ENCODE measurements around the gene ST8SIA5.

DNA sequence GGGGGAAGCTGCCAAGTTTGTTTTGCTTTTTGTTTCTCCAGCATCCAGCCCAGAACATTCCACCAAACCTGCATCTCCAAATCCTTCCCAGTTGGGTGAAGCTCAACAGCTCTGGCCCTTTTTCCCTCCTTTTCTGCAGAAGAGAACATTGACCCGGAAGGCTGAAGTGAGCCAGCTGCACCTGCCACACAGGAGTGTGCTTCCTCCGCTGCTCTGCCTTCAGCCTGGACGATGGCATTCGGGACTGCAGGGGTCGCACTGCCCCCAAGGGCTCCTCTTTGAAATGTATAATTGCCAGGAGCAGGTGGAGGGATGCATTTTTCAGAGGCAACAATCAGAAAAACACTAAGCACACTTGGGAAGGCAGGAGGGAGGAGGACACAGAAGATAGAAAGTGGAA, 41.8 kb downstream of the ST8SIA5 start:
- TF ChIP-seq POLR2A (IDR thresholded peaks at IDR 0.05; ENCODE audit: low read depth, low read length) = no peak
- no peak for TF ChIP-seq BRCA1 (IDR thresholded peaks at IDR 0.05; ENCODE audit: low read depth, low read length)
- TF ChIP-seq CHD2 (IDR thresholded peaks at IDR 0.05; ENCODE audit: borderline replicate concordance, low read depth, low read length) = no peak
- TF ChIP-seq NFIC (IDR thresholded peaks at IDR 0.05; ENCODE audit: low read depth, low read length) = no peak
- TF ChIP-seq, protein P1, sequence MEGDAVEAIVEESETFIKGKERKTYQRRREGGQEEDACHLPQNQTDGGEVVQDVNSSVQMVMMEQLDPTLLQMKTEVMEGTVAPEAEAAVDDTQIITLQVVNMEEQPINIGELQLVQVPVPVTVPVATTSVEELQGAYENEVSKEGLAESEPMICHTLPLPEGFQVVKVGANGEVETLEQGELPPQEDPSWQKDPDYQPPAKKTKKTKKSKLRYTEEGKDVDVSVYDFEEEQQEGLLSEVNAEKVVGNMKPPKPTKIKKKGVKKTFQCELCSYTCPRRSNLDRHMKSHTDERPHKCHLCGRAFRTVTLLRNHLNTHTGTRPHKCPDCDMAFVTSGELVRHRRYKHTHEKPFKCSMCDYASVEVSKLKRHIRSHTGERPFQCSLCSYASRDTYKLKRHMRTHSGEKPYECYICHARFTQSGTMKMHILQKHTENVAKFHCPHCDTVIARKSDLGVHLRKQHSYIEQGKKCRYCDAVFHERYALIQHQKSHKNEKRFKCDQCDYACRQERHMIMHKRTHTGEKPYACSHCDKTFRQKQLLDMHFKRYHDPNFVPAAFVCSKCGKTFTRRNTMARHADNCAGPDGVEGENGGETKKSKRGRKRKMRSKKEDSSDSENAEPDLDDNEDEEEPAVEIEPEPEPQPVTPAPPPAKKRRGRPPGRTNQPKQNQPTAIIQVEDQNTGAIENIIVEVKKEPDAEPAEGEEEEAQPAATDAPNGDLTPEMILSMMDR (IDR thresholded peaks at IDR 0.05 in 2 of 3, conservative IDR thresholded peaks at IDR 0.05 in 1 of 3; ENCODE audit: control insufficient read depth in 2 of 3, extremely low read depth in 1 of 3, insufficient read depth in 1 of 3, low read depth in 3 of 3, low read length in 3 of 3) = no peak
- TF ChIP-seq MXI1 (IDR thresholded peaks at IDR 0.05; ENCODE audit: low read depth, low read length) = no peak
- TF ChIP-seq HDGF (IDR thresholded peaks at IDR 0.05) = no peak
- TF ChIP-seq YY1 (IDR thresholded peaks at IDR 0.05; ENCODE audit: low read depth, low read length) = no peak
